Measurements from ENCODE around the gene SP140. TPM values are rescaled to one million over a fixed set of nuclear protein-coding genes. Genes with fewer than 3 reads are reported as not detected.

Gene SP140
- total RNA-seq, 1 experiment from 2014 or later, result 1.1 TPM

- Histone ChIP-seq H3K27ac (ENCODE audit: low read length) (no peak overlapping the region), H3K4me3 (ENCODE audit: low read depth in 2 of 2, low read length in 2 of 2) (no peak overlapping the region), H3K27me3 (ENCODE audit: control insufficient read depth, insufficient read depth, low read length) (peaks cover 4% of the 10 kb centered on the region; the same call in 1 of the 2 replicates), H3K36me3 (ENCODE audit: control insufficient read depth, insufficient read depth, low read length) (no peaks in the 10 kb centered on the region; the same call in 1 of the 2 replicates), H3K9me3 (ENCODE audit: control insufficient read depth, insufficient read depth, low read depth, low read length) (no peaks in the 10 kb centered on the region), H3K4me1 (ENCODE audit: control insufficient read depth, insufficient read depth, low read length) (no peaks in the 10 kb centered on the region)
- ATAC-seq (no peak), DNase-seq (ENCODE audit: low read depth, low spot score) (no peak)
- in situ Hi-C loops (cut with HindIII; ENCODE audit: low pct_unique_long_range_greater_than_20kb, low sequenced_read_pairs), result no loop called here
- CTCF ChIA-PET, result no interaction called here
- POLR2A ChIA-PET, result no interaction called here
- no TSS peak for BruUV-seq (replicated peaks)
- TF ChIP-seq TCF7L2 (IDR thresholded peaks at IDR 0.05; ENCODE audit: low read depth, low read length), result no peak
- no peak for TF ChIP-seq SIN3A (IDR thresholded peaks at IDR 0.05; ENCODE audit: borderline replicate concordance, insufficient read depth, low read depth, low read length)
- no peak for TF ChIP-seq CTCF (IDR thresholded peaks at IDR 0.05)
- no peak for TF ChIP-seq POLR2AphosphoS5 (IDR thresholded peaks at IDR 0.05; ENCODE audit: low read depth, low read length)
- intact Hi-C loops (cut with micrococcal nuclease; ENCODE audit: unreplicated experiment), result no loop called here
Observed at GRCh38 chr2:230268606-230269243, 43.2 kb downstream of the SP140 start.

- H3K27ac ChIP-seq (ENCODE audit: low read length), result no peak overlapping the region
- no peaks in the 10 kb centered on the region for H3K4me1 ChIP-seq (ENCODE audit: control insufficient read depth, insufficient read depth, low read length)
- in situ Hi-C loops (cut with HindIII; ENCODE audit: low pct_unique_long_range_greater_than_20kb, low sequenced_read_pairs), result no loop called here
- H3K27me3 ChIP-seq (ENCODE audit: control insufficient read depth, insufficient read depth, low read length), result peaks cover 4% of the 10 kb centered on the region; the same call in 1 of the 2 replicates
- H3K9me3 ChIP-seq (ENCODE audit: control insufficient read depth, insufficient read depth, low read depth, low read length), result no peaks in the 10 kb centered on the region
- H3K36me3 ChIP-seq (ENCODE audit: control insufficient read depth, insufficient read depth, low read length), result no peaks in the 10 kb centered on the region; the same call in 1 of the 2 replicates
- H3K4me3 ChIP-seq (ENCODE audit: low read depth in 2 of 2, low read length in 2 of 2), result no peak overlapping the region
- CTCF ChIA-PET, result no interaction called here
- TF ChIP-seq REST (IDR thresholded peaks at IDR 0.05; ENCODE audit: insufficient read depth in 1 of 2, low read depth in 2 of 2, low read length in 1 of 2) (no peak), SIN3A (IDR thresholded peaks at IDR 0.05; ENCODE audit: borderline replicate concordance, insufficient read depth, low read depth, low read length) (no peak), CTCF (IDR thresholded peaks at IDR 0.05) (no peak), TCF7L2 (IDR thresholded peaks at IDR 0.05; ENCODE audit: low read depth, low read length) (no peak), POLR2AphosphoS5 (IDR thresholded peaks at IDR 0.05; ENCODE audit: low read depth, low read length) (no peak)
- DNase-seq (ENCODE audit: low read depth, low spot score) (no peak), ATAC-seq (no peak)
- BruUV-seq (replicated peaks), result no TSS peak
- intact Hi-C loops (cut with micrococcal nuclease; ENCODE audit: unreplicated experiment), result no loop called here
- POLR2A ChIA-PET, result no interaction called here
Observed at GRCh38 chr2:230269715-230270114, 44.2 kb downstream of the SP140 start.
